Measurements from ENCODE around the gene OBSCN.
"Not testable (repeated sequence)": the region's sequence is repeated elsewhere in the genome, so short reads cannot be mapped to it uniquely, and the experiment has no call there.

Gene OBSCN

GRCh38 chr1:228213917-228214808 is 6.3 kb downstream of the OBSCN start:
- DNase-seq (ENCODE audit: low read depth in 2 of 2): no peak

GRCh38 chr1:228214921-228215662 is 7.2 kb downstream of the OBSCN start:
- no peak for DNase-seq (ENCODE audit: low read depth in 2 of 2)

- DNase-seq (ENCODE audit: low read depth in 2 of 2): no peak
Observed at GRCh38 chr1:228215663-228216116, 7.8 kb downstream of the OBSCN start.

- DNase-seq (ENCODE audit: low read depth in 2 of 2): no peak
Observed at GRCh38 chr1:228216371-228217320, 8.8 kb downstream of the OBSCN start.

- DNase-seq (ENCODE audit: low read depth in 2 of 2): no peak
Observed at GRCh38 chr1:228217551-228218344, 9.9 kb downstream of the OBSCN start.

GRCh38 chr1:228218513-228219244 is 10.8 kb downstream of the OBSCN start:
- DNase-seq (ENCODE audit: low read depth in 2 of 2): no peak

- DNase-seq (ENCODE audit: low read depth in 2 of 2): no peak
Observed at GRCh38 chr1:228219245-228219961, 11.6 kb downstream of the OBSCN start.

GRCh38 chr1:228219962-228220780 is 12.3 kb downstream of the OBSCN start:
- DNase-seq (ENCODE audit: low read depth in 2 of 2): no peak

GRCh38 chr1:228221097-228221496 is 13.3 kb downstream of the OBSCN start:
- not testable (repeated sequence) for DNase-seq (ENCODE audit: low read depth in 2 of 2)

GRCh38 chr1:228222548-228222947 is 14.7 kb downstream of the OBSCN start:
- no peak for DNase-seq (ENCODE audit: low read depth in 2 of 2)

- no peak for DNase-seq (ENCODE audit: low read depth in 2 of 2)
Observed at GRCh38 chr1:228224198-228225164, 16.6 kb downstream of the OBSCN start.

- no peak for DNase-seq (ENCODE audit: low read depth in 2 of 2)
Observed at GRCh38 chr1:228225165-228225710, 17.4 kb downstream of the OBSCN start.

GRCh38 chr1:228225740-228226139 is 17.9 kb downstream of the OBSCN start:
- no peak for DNase-seq (ENCODE audit: low read depth in 2 of 2)

- DNase-seq (ENCODE audit: low read depth in 2 of 2): no peak
Observed at GRCh38 chr1:228226141-228226874, 18.5 kb downstream of the OBSCN start.

- DNase-seq (ENCODE audit: low read depth in 2 of 2): no peak
Observed at GRCh38 chr1:228226956-228227791, 19.3 kb downstream of the OBSCN start.

All from stimulated activated CD8-positive, alpha-beta memory T cell treated with anti-CD3 and anti-CD28 coated beads, Interleukin-15, amount 100 ng/mL, for 48 hours (primary cell).